Forelimb muscle (tissue), 1 donor: ENCODE data around the gene DYNLRB1. TPM values are rescaled to one million over a fixed set of nuclear protein-coding genes. Genes with fewer than 3 reads are reported as not detected.

Experiments used
- DNase-seq: peaks from one replicate; pipeline ENCODE4 v3.0.0-alpha.2; 2013; ENCODE audit warnings: low read depth
- polyA plus RNA-seq: library from polyadenylated mRNA; unstranded; fragments of 120-200 nt; gene quantifications from one replicate; pipeline ENCODE4 v1.2.1, GENCODE V29; 2013; ENCODE audit not compliant: insufficient read length

DYNLRB1 gene
- polyA plus RNA-seq, 1 donor, result 110 TPM

DNA sequence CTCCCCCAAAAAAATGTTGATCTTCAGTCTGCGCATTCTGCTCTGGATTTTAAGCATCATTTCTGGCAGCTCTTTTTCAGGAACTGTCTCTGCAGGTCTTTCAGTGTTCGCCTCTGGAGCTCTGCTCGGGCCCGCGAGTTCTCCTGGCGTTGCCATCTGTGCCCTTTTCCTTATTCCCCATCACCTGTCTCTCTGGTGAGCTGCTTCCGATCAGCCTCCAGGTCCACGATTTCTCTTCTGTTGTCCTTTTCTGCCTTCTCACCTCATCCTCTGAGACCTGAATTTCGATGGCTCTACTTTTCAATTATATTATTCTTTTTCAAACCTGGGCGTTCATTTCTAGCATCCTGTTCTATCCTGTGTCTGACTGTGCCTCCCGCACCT lies 41.7 kb downstream of the DYNLRB1 start:
- no peak for DNase-seq

DNA sequence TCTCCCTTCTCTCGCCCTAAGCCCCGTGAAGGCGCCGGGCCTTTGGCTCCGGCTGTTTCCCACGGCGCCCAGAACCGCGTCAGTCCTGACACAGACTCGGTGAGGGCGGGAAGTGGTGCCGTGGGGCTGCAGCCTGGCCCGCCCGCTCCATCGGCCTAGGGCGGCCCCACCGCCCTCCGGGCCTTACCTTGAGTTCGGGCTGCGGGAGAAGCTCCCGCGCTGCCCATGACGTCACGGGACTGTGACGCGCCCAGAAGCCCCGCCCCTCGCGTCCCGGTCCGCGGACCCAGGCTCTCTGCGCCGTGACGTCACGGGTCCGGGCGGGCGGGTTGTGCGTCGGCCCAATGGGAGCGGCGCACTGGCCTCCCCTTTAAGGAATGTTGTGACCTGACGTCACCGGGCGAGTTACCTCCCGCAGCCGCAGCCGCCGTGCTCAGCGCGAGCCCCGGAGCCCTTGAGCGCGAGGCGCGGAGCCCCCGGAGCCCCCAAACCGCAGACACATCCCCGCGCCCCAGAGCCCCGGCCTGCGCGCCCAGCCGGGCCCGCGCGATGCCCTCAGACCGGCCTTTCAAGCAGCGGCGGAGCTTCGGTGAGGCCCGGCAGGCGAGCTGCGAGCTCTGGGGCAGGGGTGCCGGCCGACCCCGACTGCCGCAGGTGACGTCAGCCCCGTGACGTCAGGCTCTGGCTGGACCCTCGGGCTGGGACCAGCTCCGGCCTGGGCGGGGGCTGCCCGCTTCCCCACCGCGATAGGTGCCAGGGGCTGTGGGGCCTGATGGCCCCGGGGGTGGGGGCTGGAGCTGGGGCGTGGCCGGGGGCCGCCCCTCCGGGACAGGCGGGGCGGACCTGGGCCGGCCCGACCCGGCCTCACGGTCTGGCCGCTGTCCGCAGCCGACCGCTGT lies 42.3 kb downstream of the DYNLRB1 start, which contains the start of gene MAP1LC3A:
Gene MAP1LC3A, plus strand, starts transcription at position 399 of the 899 bp plus-strand sequence. Its CDS starts 151 bp downstream, at position 550.
- peak; percentile 60 for DNase-seq

DNA sequence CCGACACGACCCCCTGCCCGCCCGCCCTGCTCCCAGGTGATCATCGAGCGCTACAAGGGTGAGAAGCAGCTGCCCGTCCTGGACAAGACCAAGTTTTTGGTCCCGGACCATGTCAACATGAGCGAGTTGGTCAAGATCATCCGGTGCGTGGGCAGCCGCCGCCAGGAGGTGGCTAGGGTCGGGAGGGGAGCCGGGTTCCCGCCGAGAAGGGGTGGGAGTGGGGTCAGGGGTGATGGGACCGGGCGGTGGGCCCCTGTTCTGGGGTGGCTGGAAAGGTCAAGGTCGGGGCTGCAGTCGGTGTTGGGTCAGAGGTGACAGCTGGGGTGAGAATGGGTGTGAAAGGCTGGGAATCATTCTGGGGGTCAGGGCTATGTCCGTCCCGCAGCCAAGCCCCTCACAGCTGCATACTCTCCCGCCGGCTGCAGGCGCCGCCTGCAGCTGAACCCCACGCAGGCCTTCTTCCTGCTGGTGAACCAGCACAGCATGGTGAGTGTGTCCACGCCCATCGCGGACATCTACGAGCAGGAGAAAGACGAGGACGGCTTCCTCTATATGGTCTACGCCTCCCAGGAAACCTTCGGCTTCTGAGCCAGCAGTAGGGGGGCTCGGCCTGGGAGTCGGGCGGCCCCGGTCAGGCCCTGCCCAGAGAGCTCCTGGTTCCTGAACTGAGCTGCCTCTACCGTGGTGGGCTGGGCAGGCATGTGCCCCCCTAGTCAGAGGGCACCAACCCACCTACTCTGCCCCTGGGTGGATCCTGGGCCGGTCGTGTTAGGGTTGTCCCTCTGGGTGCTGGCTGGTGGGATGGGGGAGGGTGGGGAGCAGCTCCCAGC lies 43.3 kb downstream of the DYNLRB1 start:
- DNase-seq, result no peak

DNA sequence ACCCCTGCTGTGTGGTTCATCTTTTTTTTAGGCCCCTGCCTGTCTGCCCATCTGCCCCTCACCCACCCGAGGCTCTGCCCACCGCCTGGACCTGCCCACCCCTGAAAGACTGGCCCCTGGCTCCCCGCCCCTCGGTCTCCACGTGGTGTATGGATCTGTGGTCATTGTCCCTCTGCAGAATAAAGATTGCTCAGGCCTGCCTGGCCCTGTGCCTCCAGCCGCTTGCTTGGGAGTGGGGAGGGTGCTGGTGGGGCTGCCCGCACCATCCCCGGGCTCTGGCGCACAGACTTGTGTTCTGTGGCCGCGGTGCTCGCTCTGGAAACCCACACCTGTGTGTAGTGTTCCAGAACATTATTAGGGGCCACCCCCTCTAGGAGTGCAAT lies 43.9 kb downstream of the DYNLRB1 start:
- DNase-seq, result no peak

DNA sequence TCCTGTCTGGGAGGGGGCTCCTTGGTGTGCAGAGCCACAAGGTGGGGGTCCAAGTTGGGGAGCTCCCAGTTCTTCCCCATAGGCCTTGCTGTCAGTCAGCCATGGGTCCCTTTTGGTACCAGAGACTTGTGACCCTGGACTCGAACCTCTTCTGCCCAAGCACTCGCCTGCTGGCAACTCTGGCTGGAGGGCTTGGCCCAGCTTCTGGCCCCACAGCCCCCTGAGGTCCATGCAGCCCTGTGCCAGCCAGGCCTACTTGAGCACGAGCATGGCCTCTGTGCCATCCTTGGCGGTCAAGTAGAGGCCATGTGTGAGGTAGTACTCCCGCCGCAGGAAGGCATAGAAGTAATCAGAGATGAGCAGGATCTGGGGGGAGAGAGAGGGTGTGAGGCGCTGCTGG lies 44.4 kb downstream of the DYNLRB1 start:
- no peak for DNase-seq

DNA sequence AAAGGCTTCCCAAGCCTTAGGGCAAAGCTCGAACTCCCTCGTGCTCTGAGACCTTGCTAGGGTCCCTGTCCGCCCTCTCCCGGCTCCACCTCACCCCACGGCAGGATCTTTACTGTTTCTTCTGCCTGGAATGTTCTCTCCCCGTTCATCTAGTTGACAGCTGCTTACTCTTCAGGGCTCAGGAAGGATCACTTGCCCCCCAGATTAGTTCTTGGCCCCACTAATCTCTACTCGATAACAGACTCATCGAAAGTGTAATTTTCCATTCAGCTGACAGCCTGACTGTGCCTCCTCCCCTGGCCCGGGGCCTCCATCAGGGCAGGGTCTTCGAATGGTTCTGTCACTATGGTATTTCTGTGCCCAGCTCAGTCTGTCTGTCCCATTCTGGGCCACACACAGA lies 45.4 kb downstream of the DYNLRB1 start:
- no peak for DNase-seq

DNA sequence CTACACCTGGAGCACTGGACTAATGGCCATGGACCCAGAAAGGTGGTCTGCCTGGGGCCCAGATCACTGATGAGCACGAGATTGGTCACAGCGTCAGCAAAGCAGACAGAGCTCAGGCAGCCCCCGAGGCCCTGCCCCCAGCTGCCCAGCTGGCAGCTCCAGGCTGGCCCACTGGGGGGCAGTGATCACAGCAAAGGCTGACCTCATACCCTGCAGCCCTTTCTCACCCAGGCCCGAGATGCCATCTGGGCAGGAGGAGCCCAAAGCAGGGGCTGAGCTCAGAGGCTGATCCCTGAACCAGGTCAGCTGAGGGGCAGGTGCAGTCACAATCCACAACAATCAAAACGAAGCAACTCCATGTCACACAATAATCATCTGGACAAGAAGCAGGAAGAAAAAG lies 46.4 kb downstream of the DYNLRB1 start:
- no peak for DNase-seq

DNA sequence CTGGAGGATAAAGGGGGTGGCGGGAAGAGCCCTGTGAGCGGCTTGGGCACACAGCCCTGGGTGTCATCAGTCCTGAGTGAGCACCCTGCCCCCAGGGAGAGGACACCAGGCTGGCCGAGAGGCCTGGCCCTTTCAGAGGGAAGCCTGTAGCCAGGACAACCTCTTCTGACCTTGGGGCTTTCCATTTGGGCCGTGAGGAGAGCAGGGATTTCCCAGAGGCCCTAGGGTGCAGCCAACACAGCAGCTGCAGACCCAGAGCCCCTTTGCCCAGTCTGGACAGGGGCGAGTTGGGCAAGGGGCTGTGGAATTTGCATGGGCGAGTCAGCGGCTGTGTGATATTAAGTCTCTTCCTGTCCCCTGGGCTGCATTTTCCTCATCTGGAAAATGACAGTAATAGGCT lies 48.6 kb downstream of the DYNLRB1 start:
- DNase-seq, result no peak

DNA sequence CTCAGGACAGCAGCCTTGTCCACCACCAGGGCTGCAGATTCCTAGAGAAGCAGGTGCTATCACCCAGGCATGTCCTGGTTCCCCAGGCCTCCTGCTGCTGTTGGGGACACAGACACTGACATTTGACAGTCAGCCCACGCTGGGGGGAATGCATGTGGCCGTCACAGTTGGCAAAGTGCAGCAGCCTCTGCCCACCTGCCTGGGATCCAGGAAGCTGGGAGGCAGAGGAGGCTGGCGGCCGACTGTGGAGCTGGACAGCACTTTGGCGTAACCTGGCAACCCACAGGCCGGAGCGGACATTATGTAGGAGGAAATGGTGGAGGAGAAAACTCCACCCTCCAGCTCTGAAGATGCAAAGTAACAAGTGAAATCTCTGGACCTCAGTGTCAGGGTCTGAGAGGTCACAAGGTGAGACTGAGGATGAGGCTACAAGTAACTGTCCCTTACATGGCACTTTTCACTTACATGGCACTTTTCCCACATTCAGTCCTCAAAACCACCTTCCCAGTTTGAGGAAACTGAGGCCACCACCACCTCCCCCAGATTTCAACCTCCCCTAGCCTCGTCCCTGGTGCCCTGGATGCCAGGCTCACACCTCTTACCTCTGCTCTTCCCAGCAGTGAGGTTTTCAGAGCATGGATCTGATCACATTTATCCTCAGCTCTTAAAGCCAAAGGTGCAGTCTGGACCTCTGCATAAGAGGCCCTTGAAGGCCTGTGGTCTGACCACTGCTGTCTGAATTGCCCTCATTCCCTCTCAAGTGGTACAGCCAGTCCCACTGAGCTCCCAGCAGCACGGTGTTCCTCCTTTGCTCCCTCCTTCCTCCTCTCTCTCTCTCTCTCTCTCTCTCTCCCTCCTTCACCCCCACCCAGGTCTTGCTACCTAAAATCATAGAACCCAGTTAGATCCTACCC lies 51.0 kb downstream of the DYNLRB1 start:
- DNase-seq, result no peak

DNA sequence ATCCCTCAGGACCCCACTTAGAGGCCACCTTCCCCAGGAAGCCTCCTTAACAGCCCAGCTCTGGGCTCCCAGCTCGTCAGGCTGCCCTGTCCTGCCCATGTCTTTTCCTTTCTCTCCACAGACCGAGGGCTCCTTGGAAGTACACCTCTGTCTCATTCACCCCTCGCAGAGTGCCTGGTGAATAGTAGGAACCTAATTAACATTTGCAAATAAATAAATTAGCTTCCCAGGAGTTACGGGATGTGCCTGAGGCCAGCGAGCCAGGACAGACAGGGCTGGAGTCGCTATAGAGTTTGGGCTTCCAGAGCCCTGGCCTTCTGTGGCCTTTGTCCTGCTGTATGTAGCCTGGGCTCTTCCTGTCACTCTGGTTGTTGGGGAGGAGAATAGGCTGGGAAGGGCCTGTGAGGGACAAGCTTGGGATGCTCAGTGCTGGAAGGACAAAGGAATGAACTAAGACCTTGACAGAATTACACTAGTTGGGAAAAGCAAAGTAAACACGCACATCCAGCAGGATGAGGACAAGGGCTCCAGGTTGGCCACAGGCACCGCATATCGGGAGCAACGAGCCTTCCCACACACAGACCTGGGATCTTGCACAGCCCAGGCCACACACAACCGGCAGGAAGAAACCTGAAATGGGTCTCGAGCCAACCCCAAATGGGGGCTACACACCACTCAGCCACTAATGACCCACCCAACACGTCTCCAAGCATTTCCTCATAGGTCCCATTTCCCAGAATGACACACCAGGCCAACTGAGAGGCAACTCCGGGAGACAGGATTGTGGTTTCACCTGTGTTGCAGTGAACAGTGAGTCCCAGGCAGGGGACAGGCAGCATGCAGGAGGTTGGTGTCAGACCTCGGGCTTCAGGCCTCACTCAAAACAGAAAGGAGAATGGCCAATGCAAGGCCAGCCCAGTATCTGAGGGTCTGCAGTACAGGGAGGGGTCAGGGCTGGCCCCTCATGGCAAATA lies 52.0 kb downstream of the DYNLRB1 start:
- no peak for DNase-seq

DNA sequence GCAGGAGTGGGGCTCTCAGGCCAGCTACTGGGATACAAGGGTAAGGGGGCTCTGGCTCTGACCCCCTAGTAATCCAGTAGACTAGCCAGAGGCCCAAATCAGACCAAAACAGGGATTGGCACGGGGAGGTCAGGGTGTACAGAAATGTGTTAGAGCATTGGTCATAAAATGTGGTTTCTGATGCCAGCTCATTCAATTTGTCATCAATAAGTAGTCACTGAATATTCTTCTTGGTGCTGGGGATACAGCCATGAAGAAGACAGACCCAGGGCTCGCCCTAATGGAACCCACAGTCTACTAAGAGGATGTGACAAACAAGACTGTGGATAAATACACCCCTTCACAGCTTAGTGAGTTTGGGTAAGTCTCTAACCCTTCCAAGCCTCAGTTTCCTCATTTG lies 53.4 kb downstream of the DYNLRB1 start:
- DNase-seq, result no peak

DNA sequence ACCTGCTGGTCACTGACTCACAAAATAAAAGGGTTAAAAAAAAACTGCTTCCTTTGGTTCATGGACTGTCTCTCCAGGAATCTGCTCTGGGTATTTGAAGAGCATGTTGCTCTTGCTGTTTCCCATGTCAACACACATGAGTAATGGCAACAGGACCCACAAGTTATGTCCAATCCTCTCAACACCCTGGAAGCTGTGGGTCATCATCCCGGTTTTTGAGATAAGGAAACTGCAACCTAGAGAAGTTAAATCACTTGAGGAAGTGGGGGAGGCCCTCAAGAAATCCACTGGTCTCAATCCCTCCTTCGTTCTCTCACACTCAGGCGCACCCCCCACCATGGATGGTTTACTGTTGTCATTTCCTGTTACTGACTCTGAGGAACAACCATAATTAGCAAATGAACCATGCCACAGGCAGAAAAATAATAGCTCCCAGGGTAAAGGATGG lies 54.7 kb downstream of the DYNLRB1 start:
- DNase-seq, result no peak

DNA sequence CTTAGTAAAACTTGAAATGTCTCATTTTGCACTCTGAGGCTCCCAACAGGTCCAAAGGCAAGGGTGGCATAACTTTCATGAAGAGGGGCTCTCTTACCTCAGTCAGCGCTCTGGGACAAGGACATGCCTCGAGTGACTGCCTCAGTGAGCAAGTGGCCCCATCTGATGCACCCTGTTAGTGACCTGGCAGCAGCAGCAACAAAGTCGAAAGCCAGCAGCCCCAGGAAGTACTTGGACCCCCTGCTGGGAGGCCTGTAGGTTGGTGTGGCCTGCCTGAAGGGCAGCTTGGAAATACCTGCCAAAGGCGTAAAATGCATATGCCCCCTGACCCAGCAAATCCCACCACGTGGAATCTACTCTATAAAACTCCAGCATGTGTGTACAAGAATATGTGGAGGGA lies 55.5 kb downstream of the DYNLRB1 start:
- DNase-seq, result no peak

DNA sequence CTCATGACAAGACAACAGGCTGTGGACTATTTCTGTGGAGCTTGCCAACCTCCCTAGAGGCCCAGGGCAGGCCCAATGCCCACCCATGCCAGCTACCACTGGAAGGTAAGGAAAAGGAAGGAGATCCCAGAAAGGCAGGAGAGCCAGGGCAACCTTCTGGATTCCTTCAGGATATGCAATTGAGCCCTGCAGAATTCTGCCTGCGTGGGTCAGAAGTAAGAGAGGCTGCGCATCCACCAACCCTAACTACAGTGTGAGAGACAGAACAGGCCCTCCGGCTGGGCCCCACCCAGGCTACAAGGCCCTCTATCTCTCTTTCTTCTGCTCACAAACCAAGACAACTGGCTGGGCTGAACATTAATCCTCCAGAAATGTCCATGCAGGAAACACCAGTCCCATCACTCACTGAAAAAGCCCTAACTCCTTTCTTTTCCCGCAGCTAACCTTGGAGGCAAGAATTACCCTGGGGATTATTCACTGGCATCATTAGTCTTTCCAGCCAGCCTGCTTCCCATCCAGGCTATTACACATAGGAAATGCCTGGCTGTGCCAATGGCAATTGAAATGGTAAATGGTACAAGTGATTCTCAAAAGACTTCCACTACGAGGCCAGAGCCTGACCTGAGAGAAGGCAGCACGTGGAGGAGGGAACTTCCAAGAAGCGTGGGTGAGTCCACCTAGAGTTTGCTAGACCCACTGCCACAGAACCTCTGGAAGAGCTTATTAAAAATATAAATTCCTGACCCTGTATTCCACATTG lies 57.5 kb downstream of the DYNLRB1 start:
- no peak for DNase-seq

DNA sequence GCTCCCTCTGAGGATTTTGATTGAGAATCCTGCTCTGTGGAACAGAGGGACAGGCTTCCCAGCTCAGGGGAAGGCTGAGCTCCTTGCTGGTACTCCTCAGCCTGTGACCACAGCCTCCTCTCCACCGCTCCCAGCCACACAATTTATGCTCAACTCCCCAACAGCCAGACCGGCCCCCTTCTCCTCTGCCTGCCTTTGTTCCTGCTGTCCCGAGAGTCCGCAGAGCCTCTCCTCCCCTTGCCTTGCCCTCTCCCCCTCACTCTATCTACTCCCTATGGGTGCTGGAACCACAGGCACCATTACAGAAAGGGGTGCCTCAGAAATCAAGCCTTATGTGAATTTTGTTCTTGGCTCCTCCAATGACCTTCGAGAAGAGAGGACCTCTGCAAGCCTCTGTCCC lies 58.2 kb downstream of the DYNLRB1 start:
- no peak for DNase-seq

DNA sequence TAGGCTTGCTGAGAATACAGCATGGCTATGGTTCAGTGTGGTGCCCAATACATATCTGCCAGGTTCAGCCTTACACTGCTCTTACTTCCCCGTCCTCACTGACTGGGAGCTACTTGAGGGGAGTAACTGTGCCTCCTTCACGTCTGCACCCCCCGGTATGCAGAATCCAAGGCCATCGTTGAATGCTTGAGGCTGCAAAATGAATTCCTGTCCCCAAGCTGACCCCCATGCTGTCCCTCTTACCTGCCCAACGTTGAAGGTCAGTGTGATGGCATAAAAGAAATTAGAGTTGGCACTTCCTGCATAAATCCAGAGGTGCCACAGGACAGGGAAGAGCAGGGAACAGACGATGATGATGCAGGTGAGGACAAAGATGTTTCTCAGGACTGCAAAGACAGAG lies 58.6 kb downstream of the DYNLRB1 start:
- DNase-seq, result no peak

DNA sequence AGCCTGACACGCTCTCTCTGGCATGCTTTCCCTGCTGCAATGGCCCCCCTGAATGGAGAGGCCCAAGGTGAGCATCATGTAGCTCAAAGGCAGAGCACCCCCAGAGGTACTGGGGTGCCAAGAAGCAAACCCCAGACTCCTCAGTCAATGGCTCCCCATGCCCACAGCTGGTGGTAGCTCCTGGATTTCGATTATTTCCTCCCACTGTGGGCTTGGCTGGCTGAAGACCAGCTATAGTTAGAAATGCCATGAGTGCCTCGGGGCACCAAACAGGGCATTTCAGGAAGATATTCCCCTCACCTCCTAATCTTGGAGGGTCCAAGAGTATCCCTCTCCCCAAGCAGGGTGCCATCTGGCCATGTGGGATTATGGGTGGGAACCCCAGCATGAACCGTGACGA lies 59.0 kb downstream of the DYNLRB1 start:
- no peak for DNase-seq

DNA sequence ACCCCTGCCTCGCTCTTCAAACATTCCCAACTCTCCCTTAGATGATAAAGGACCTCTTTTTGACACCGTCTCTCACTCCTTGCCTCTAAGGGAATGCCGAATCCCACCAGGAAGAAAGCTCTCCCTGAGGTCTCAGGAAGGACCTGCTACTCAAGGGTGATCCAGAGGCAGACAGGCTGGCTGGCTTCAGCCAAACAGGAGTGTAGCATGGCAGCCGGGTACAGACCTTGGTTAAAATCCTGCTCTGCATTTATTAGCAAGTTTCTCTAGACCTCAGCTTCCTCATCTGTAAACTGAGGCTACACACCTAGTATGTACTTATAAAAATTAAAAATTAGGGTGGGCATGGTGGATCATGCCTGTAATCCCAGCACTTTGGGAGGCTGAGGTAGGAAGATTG lies 59.5 kb downstream of the DYNLRB1 start:
- no peak for DNase-seq

DNA sequence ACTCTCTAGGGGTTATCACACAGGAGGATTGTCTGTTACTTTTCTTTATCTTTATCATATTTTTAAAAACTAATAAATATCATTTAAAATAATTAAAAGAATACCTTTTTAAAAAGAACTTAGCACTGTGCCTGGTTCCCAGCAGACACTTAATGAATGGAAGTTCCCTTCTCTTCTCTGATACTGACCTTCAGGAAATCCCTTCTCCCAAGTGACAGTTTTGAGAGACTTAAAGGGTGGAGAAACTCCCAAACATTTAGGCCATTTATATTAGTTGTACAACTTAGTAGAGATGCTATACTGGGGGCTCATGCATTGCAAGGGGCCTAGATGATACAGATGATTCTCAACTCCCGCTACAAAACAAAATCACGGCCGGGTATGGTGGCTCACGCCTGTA lies 60.8 kb downstream of the DYNLRB1 start:
- DNase-seq, result no peak

DNA sequence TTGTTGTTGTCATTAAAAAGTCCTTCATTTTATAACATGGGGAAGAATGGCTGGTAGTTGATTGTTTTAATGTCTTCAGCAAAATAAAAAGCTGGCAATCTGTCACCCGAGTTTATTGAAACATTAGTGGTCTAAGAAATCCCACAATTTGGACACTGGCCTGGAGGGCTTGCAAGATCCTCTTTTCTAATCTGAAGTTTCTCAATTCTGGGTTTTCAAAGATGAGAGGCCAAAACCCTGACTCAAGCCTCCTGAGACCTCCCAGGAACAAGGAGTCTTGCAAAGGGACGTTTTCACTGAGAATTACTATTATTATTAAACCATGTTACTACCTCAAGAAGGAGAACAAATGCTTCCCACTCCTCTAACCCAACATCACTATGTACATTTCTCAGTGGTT lies 61.8 kb downstream of the DYNLRB1 start:
- DNase-seq, result no peak
